Measurements from ENCODE around the gene CCDC172. TPM values are rescaled to one million over a fixed set of nuclear protein-coding genes. Genes with fewer than 3 reads are reported as not detected.

Gene CCDC172
- total RNA-seq, 1 donor from 2014 or later = not detected

DNA sequence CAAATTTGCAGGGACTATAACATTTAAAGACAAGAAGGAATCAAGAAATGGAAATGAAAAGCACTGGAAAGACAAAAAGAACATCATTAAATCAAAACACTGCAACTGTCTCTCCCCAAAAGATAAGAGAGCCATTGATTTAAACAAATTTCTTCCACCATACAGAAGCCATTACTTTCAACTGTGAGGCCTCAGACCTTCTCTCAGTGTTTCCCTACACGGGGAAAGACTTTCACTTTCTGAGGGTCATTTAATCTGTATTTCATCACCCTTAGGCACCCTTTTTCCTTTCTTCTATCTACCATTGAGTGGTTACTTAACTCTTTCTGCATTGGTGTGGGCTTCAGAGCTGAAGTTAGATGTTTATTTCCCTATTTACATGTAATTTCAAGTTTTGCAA lies 47.5 kb downstream of the CCDC172 start:
- H3F3A ChIP-seq (ENCODE audit: low read depth) = no peaks in the 10 kb centered on the region
- no peaks in the 10 kb centered on the region for H4K20me1 ChIP-seq (ENCODE audit: low read depth)
- Mint-ChIP-seq H3K4me3 (no peak overlapping the region), H3K9me3 (no peaks in the 10 kb centered on the region), H3K36me3 (no peaks in the 10 kb centered on the region), H3K27me3 (ENCODE audit: insufficient read depth, low read depth) (peaks cover 5% of the 10 kb centered on the region), H3K27ac (no peak overlapping the region), H3K4me1 (no peaks in the 10 kb centered on the region)
- no peak for DNase-seq (ENCODE audit: low spot score)
- no peak overlapping the region for H3K4me3 ChIP-seq
- no peaks in the 10 kb centered on the region for H3K9me3 ChIP-seq (ENCODE audit: low read depth)
- H3K4me2 ChIP-seq = no peak overlapping the region
- TF ChIP-seq EZH2 (IDR thresholded peaks at IDR 0.05) (no peak), EZH2phosphoT487 (IDR thresholded peaks at IDR 0.05) (no peak)
- TF ChIP-seq, protein P1, sequence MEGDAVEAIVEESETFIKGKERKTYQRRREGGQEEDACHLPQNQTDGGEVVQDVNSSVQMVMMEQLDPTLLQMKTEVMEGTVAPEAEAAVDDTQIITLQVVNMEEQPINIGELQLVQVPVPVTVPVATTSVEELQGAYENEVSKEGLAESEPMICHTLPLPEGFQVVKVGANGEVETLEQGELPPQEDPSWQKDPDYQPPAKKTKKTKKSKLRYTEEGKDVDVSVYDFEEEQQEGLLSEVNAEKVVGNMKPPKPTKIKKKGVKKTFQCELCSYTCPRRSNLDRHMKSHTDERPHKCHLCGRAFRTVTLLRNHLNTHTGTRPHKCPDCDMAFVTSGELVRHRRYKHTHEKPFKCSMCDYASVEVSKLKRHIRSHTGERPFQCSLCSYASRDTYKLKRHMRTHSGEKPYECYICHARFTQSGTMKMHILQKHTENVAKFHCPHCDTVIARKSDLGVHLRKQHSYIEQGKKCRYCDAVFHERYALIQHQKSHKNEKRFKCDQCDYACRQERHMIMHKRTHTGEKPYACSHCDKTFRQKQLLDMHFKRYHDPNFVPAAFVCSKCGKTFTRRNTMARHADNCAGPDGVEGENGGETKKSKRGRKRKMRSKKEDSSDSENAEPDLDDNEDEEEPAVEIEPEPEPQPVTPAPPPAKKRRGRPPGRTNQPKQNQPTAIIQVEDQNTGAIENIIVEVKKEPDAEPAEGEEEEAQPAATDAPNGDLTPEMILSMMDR (IDR thresholded peaks at IDR 0.05) = no peak
- H3K36me3 ChIP-seq = no peaks in the 10 kb centered on the region
- H3K79me2 ChIP-seq (ENCODE audit: low read depth) = no peaks in the 10 kb centered on the region
- H3K27me3 ChIP-seq = no peaks in the 10 kb centered on the region
- H3K27ac ChIP-seq = no peak overlapping the region
- no peak overlapping the region for H3K9ac ChIP-seq
- peak overlapping the region; percentile 82 for H2AFZ ChIP-seq (replicated peaks)
- H3K4me1 ChIP-seq = no peaks in the 10 kb centered on the region

DNA sequence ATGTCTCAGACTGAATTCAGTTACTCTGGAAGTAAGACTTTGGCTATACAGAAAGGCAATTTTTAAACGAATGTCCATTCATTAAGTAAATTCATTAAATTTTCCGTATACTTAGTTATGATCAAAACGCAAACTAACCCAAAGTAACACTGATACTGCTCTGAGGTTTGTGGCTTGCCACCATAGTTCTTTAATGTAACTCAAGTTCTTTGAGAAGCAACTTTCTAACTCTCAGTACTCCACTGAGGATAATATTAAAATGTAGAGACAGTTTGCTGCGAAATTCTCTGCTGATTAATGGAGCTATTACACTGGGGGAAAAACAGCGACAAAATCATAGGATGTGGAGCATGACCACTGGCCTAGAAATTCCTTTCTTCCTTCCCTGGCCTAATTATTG lies 58.0 kb downstream of the CCDC172 start:
- Histone ChIP-seq H3K4me2 (no peak overlapping the region), H2AFZ (replicated peaks) (no peak overlapping the region), H3K27me3 (no peaks in the 10 kb centered on the region), H3K4me3 (no peak overlapping the region), H3K27ac (no peak overlapping the region), H3K79me2 (ENCODE audit: low read depth) (no peaks in the 10 kb centered on the region), H3K36me3 (no peaks in the 10 kb centered on the region), H3K9me3 (ENCODE audit: low read depth) (no peaks in the 10 kb centered on the region), H3K9ac (no peak overlapping the region), H4K20me1 (ENCODE audit: low read depth) (no peaks in the 10 kb centered on the region), H3K4me1 (no peaks in the 10 kb centered on the region), H3F3A (ENCODE audit: low read depth) (no peaks in the 10 kb centered on the region)
- Mint-ChIP-seq H3K4me3 (no peak overlapping the region), H3K27me3 (ENCODE audit: insufficient read depth, low read depth) (no peaks in the 10 kb centered on the region), H3K27ac (no peak overlapping the region), H3K4me1 (no peaks in the 10 kb centered on the region), H3K9me3 (no peaks in the 10 kb centered on the region), H3K36me3 (no peaks in the 10 kb centered on the region)
- no peak for DNase-seq (ENCODE audit: low spot score)
- TF ChIP-seq, protein P1 (IDR thresholded peaks at IDR 0.05) = no peak
- TF ChIP-seq EZH2phosphoT487 (IDR thresholded peaks at IDR 0.05) = no peak
- no peak for TF ChIP-seq EZH2 (IDR thresholded peaks at IDR 0.05)

DNA sequence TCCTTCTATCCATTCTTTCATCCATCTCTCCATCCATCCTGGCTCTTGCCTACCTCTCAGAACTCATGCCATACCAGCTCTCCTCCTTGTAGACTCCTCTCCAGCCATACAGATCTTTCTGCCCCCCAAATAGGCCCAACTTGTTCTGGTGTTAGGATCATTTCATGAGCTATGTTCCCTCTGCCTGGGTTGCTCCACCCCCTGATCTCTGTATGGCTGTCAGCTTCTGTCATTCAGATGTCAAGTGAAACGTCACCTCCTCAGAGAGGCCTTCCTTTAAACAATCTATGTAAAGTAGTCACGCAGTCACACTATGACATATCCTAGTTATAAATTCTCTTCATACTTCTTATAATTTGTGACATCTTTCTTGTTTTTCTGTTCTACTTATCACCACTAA lies 61.1 kb downstream of the CCDC172 start:
- H2AFZ ChIP-seq (replicated peaks) = peak overlapping the region; percentile 61
- H3K4me1 Mint-ChIP-seq = no peaks in the 10 kb centered on the region

More for the DNA sequence above, 61.1 kb downstream of the CCDC172 start:
- no peaks in the 10 kb centered on the region for H3K36me3 Mint-ChIP-seq
- no peaks in the 10 kb centered on the region for H3F3A ChIP-seq (ENCODE audit: low read depth)
- H3K36me3 ChIP-seq = no peaks in the 10 kb centered on the region
- no peaks in the 10 kb centered on the region for H3K27me3 Mint-ChIP-seq (ENCODE audit: insufficient read depth, low read depth)
- DNase-seq (ENCODE audit: low spot score) = no peak
- no peak overlapping the region for H3K4me2 ChIP-seq
- no peak overlapping the region for H3K4me3 ChIP-seq
- H3K9ac ChIP-seq = no peak overlapping the region
- H3K79me2 ChIP-seq (ENCODE audit: low read depth) = no peaks in the 10 kb centered on the region
- no peaks in the 10 kb centered on the region for H3K27me3 ChIP-seq
- no peaks in the 10 kb centered on the region for H4K20me1 ChIP-seq (ENCODE audit: low read depth)
- TF ChIP-seq EZH2 (IDR thresholded peaks at IDR 0.05) (no peak), EZH2phosphoT487 (IDR thresholded peaks at IDR 0.05) (no peak)
- TF ChIP-seq, protein P1 (IDR thresholded peaks at IDR 0.05) = no peak
- no peak overlapping the region for H3K27ac ChIP-seq
- no peak overlapping the region for H3K27ac Mint-ChIP-seq
- no peaks in the 10 kb centered on the region for H3K9me3 ChIP-seq (ENCODE audit: low read depth)
- H3K4me1 ChIP-seq = no peaks in the 10 kb centered on the region
- H3K4me3 Mint-ChIP-seq = no peak overlapping the region
- H3K9me3 Mint-ChIP-seq = no peaks in the 10 kb centered on the region
